H9 (cell line): ENCODE data around the gene MCAM. TPM values are rescaled to one million over a fixed set of nuclear protein-coding genes. Genes with fewer than 3 reads are reported as not detected.

ENCODE experiments used
- DNase-seq: peaks from one replicate; pipeline ENCODE4 v3.0.0-alpha.2; 2017
- H2AFZ ChIP-seq: one replicate; pipeline ENCODE4 v1.6.1; 2013; ENCODE audit warnings: mild to moderate bottlenecking, low read length, control low read depth, moderate library complexity
- H2AK5ac ChIP-seq: 2 replicates; pipeline ENCODE4 v1.6.1; 2013; ENCODE audit warnings: low read length, control low read depth, mixed read lengths; ENCODE audit not compliant: insufficient read length
- H2BK120ac ChIP-seq: one replicate; pipeline ENCODE4 v1.6.1; 2013; ENCODE audit warnings: low read depth, mild to moderate bottlenecking, low read length, control low read depth, inconsistent platforms; ENCODE audit not compliant: poor library complexity, severe bottlenecking
- H2BK12ac ChIP-seq: 2 replicates; pipeline ENCODE4 v1.6.1; 2013; ENCODE audit warnings: low read length, control low read depth, mixed read lengths, low read depth; ENCODE audit not compliant: insufficient read length
- H2BK15ac ChIP-seq: 2 replicates; pipeline ENCODE4 v1.6.1; 2013; ENCODE audit warnings: low read depth, low read length, control low read depth
- H2BK20ac ChIP-seq: one replicate; pipeline ENCODE4 v1.6.1; 2013; ENCODE audit warnings: low read depth, mild to moderate bottlenecking, low read length, control low read depth, inconsistent platforms; ENCODE audit not compliant: poor library complexity, severe bottlenecking
- H2BK5ac ChIP-seq: 2 replicates; pipeline ENCODE4 v1.6.1; 2013; ENCODE audit warnings: low read length, control low read depth, mixed read lengths; ENCODE audit not compliant: insufficient read length
- H3K14ac ChIP-seq: 2 replicates; pipeline ENCODE4 v1.6.1; 2013; ENCODE audit warnings: low read length, control low read depth; ENCODE audit not compliant: insufficient read depth
- H3K18ac ChIP-seq: 2 replicates; pipeline ENCODE4 v1.6.1; 2013; ENCODE audit warnings: low read depth, mild to moderate bottlenecking, mixed read lengths, low read length, control low read depth; ENCODE audit not compliant: insufficient read length
- H3K23ac ChIP-seq: 2 replicates; pipeline ENCODE4 v1.6.1; 2013; ENCODE audit warnings: low read length, control low read depth, mixed read lengths, low read depth; ENCODE audit not compliant: insufficient read length
- H3K23me2 ChIP-seq: 2 replicates; pipeline ENCODE4 v1.6.1; 2013; ENCODE audit warnings: low read depth, mild to moderate bottlenecking, mixed read lengths, low read length, control low read depth; ENCODE audit not compliant: insufficient read length, poor library complexity, severe bottlenecking
- H3K27ac ChIP-seq: 2 replicates; pipeline ENCODE4 v1.5.1; 2013; ENCODE audit warnings: low read length, control low read depth, mixed read lengths, low read depth; ENCODE audit not compliant: insufficient read length
- H3K27me3 ChIP-seq: 2 replicates; pipeline ENCODE4 v1.6.1; 2013; ENCODE audit warnings: low read length, control low read depth, inconsistent platforms; ENCODE audit not compliant: insufficient read depth
- H3K4ac ChIP-seq: 2 replicates; pipeline ENCODE4 v1.6.1; 2013; ENCODE audit warnings: low read depth, mild to moderate bottlenecking, control low read depth, inconsistent platforms, low read length, moderate library complexity
- H3K4me1 ChIP-seq: 2 replicates; pipeline ENCODE4 v1.6.1; 2013; ENCODE audit warnings: low read length, control low read depth, inconsistent platforms; ENCODE audit not compliant: insufficient read depth
- H3K4me2 ChIP-seq: 2 replicates; pipeline ENCODE4 v1.6.1; 2013; ENCODE audit warnings: low read length, control low read depth, mixed read lengths; ENCODE audit not compliant: insufficient read length, insufficient read depth
- H3K56ac ChIP-seq: 2 replicates; pipeline ENCODE4 v1.6.1; 2013; ENCODE audit warnings: low read depth, mild to moderate bottlenecking, mixed read lengths, low read length, control low read depth; ENCODE audit not compliant: insufficient read length
- H3K79me1 ChIP-seq: 2 replicates; pipeline ENCODE4 v1.6.1; 2013; ENCODE audit warnings: low read depth, mild to moderate bottlenecking, moderate library complexity, low read length, control low read depth, inconsistent platforms; ENCODE audit not compliant: insufficient read depth, poor library complexity, severe bottlenecking
- H3K79me2 ChIP-seq: 2 replicates; pipeline ENCODE4 v1.6.1; 2013; ENCODE audit warnings: low read length, control low read depth, inconsistent platforms; ENCODE audit not compliant: insufficient read depth
- H3K9ac ChIP-seq: 2 replicates; pipeline ENCODE4 v1.6.1; 2013; ENCODE audit warnings: low read length, control low read depth, mixed read lengths; ENCODE audit not compliant: insufficient read length; ENCODE audit errors: extremely low read depth
- H3K9me3 ChIP-seq: one replicate; pipeline ENCODE4 v1.6.1; 2013; ENCODE audit warnings: low read depth, low read length, inconsistent platforms; ENCODE audit not compliant: control insufficient read depth
- H3T11ph ChIP-seq: one replicate; pipeline ENCODE4 v1.6.1; 2013; ENCODE audit warnings: mild to moderate bottlenecking, low read length, control low read depth, inconsistent platforms
- H4K20me1 ChIP-seq: one replicate; pipeline ENCODE4 v1.6.1; 2013; ENCODE audit not compliant: control insufficient read depth, insufficient read length, insufficient read depth
- H4K5ac ChIP-seq: 2 replicates; pipeline ENCODE4 v1.6.1; 2013; ENCODE audit warnings: low read depth, mild to moderate bottlenecking, mixed read lengths, low read length, control low read depth; ENCODE audit not compliant: insufficient read length
- H4K8ac ChIP-seq: replicated peaks from 2 replicates; pipeline ENCODE4 v1.6.1; 2013; ENCODE audit warnings: low read length, control low read depth, mixed read lengths, low read depth; ENCODE audit not compliant: insufficient read length
- H4K91ac ChIP-seq: 2 replicates; pipeline ENCODE4 v1.6.1; 2013; ENCODE audit warnings: low read depth, mild to moderate bottlenecking, moderate library complexity, mixed read lengths, low read length, control low read depth; ENCODE audit not compliant: insufficient read length
- H3K27ac Mint-ChIP-seq, 3 experiments: 2 replicates in 2 of 3; 3 replicates in 1 of 3; pipeline ENCODE4 v1.8.0; 2020 to 2021; ENCODE audit warnings: mixed read lengths in 3 of 3, mild to moderate bottlenecking in 1 of 3, moderate library complexity in 1 of 3
- H3K27me3 Mint-ChIP-seq: 2 replicates; pipeline ENCODE4 v1.8.0; 2021; ENCODE audit warnings: low read depth, mild to moderate bottlenecking, moderate library complexity, mixed read lengths
- H3K36me3 Mint-ChIP-seq, 3 experiments: 2 replicates in 2 of 3; 3 replicates in 1 of 3; pipeline ENCODE4 v1.8.0; 2020 to 2021; ENCODE audit warnings: low read depth in 3 of 3, mixed read lengths in 3 of 3; ENCODE audit not compliant: insufficient read depth in 1 of 3
- H3K4me1 Mint-ChIP-seq, 2 experiments: 2 replicates each; pipeline ENCODE4 v1.8.0; 2020; ENCODE audit warnings: mixed read lengths in 2 of 2
- H3K4me3 Mint-ChIP-seq, 2 experiments: 2 replicates in 1 of 2; 3 replicates in 1 of 2; pipeline ENCODE4 v1.8.0; 2020 to 2021; ENCODE audit warnings: mild to moderate bottlenecking in 2 of 2, mixed read lengths in 2 of 2, moderate library complexity in 1 of 2
- H3K9me3 Mint-ChIP-seq, 2 experiments: 2 replicates in 1 of 2; 3 replicates in 1 of 2; pipeline ENCODE4 v1.8.0; 2020; ENCODE audit warnings: mild to moderate bottlenecking in 2 of 2, mixed read lengths in 2 of 2, moderate library complexity in 1 of 2
- WGBS: extraction: QIAGEN DNeasy Blood & Tissue Kit; methylation state at CpG from one replicate; pipeline ENCODE4 v1.1.7; 2013; ENCODE audit warnings: missing lambda C conversion rate, low lambda C conversion rate, mixed read lengths; ENCODE audit not compliant: insufficient read length; ENCODE audit errors: extremely low coverage; 5-methylcytosine and 5-hydroxymethylcytosine counted together
- total RNA-seq: library from RNA; stranded (reverse); gene quantifications from 2 replicates; pipeline ENCODE4 v1.2.1, GENCODE V29; 2021
- TF ChIP-seq, protein P1 (sequence below): fragments of 200-600 bp; sonication (generic); conservative IDR thresholded peaks from 3 replicates; pipeline ENCODE4 v1.8.0; 2021; ENCODE audit warnings: antibody characterized with exemption, mild to moderate bottlenecking

MCAM gene
- total RNA-seq, 1 experiment from 2014 or later = 21.5 TPM

DNA sequence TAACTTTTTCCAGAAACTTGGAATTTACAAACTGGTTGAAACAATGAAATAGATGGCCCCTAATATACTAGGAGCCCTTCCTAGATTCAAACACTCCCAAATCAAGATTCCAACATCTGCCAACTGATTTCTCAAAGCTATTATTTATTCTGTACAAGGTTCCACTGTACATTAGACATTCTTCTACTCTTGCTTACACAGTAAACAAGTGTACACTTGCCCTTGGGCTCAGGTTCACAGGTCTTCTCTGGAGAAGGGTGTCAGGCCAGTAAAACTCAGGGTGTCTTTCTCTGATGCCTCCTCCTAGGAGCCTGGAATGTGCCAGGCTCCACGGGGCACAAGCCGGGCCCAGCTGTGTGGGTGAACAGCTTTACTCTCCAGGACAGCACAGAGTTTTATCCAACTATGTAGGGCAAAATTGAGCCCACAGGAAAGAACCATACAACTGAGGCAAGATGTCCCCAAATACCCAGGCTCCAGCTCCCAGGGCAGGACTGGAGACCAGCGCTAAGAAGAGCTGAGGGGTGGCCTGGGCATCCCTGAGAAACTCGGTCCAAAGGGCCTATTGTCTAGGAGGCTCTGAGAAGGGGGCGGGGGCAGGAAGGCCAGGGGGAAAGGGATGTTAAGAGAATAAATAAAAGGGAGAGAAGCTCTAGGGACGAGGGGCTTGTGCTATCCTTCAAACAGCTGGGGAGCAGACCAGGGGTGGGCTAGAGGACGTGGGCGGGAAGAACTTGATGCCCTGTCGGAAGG is 38.3 kb upstream of the MCAM start:
- no peak overlapping the region; a peak in 3 of 5 replicates for H3K4me3 Mint-ChIP-seq

More for the DNA sequence above, 38.3 kb upstream of the MCAM start:
- Histone ChIP-seq H3K14ac (no peak overlapping the region), H3K56ac (no peak overlapping the region), H2BK12ac (no peak overlapping the region), H2BK20ac (no peak overlapping the region), H3K4ac (no peak overlapping the region), H4K8ac (no peak overlapping the region), H2BK120ac (no peak overlapping the region), H3T11ph (no peak overlapping the region), H3K9me3 (no peaks in the 10 kb centered on the region), H3K79me1 (no peaks in the 10 kb centered on the region), H3K23me2 (peaks cover 6% of the 10 kb centered on the region), H3K18ac (no peak overlapping the region), H2BK15ac (no peak overlapping the region), H3K9ac (no peak overlapping the region), H4K91ac (no peak overlapping the region), H3K4me2 (no peak overlapping the region), H2AK5ac (no peak overlapping the region), H2AFZ (no peak overlapping the region), H4K20me1 (peaks cover 4% of the 10 kb centered on the region), H4K5ac (no peak overlapping the region), H3K27me3 (no peaks in the 10 kb centered on the region), H3K27ac (no peak overlapping the region), H2BK5ac (no peak overlapping the region), H3K79me2 (no peaks in the 10 kb centered on the region), H3K23ac (no peak overlapping the region), H3K4me1 (no peaks in the 10 kb centered on the region; the same call in 1 of the 2 replicates)
- Mint-ChIP-seq H3K36me3 (peaks cover 13 to 27% (median 24%) of the 10 kb centered on the region in 3 experiments; a peak in 6 of 7 replicates), H3K4me1 (peaks cover 23 to 28% of the 10 kb centered on the region in 2 experiments), H3K27me3 (peaks cover 60% of the 10 kb centered on the region), H3K27ac (no peak overlapping the region; a peak in 1 of 7 replicates), H3K9me3 (0 out of 5 replicates have a peak, but pooled peaks cover 0 to 4% of the 10 kb centered on the region in 2 experiments)
- no CpG with 5 or more reads among the region's 9 CpGs for WGBS
- TF ChIP-seq, protein P1, sequence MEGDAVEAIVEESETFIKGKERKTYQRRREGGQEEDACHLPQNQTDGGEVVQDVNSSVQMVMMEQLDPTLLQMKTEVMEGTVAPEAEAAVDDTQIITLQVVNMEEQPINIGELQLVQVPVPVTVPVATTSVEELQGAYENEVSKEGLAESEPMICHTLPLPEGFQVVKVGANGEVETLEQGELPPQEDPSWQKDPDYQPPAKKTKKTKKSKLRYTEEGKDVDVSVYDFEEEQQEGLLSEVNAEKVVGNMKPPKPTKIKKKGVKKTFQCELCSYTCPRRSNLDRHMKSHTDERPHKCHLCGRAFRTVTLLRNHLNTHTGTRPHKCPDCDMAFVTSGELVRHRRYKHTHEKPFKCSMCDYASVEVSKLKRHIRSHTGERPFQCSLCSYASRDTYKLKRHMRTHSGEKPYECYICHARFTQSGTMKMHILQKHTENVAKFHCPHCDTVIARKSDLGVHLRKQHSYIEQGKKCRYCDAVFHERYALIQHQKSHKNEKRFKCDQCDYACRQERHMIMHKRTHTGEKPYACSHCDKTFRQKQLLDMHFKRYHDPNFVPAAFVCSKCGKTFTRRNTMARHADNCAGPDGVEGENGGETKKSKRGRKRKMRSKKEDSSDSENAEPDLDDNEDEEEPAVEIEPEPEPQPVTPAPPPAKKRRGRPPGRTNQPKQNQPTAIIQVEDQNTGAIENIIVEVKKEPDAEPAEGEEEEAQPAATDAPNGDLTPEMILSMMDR = no peak
- DNase-seq = no peak
